GM12891 (cell line): ENCODE data around the gene ZNF689.

Experiments used
- DNase-seq: peaks from one replicate; pipeline ENCODE4 v3.0.0; 2011; ENCODE audit warnings: low spot score; ENCODE audit not compliant: insufficient read length
- FAIRE-seq: peaks from 2 replicates; lab custom pipeline; 2011; peaks lifted over from hg19 to GRCh38; lab: Jason Lieb, UNC
- PAX5 ChIP-seq: IDR thresholded peaks from 2 replicates; pipeline ENCODE4 v1.6.1; 2011; ENCODE audit warnings: low read length, moderate library complexity, mild to moderate bottlenecking; ENCODE audit not compliant: insufficient read depth, severe bottlenecking
- POLR2A ChIP-seq: IDR thresholded peaks from 2 replicates; pipeline ENCODE4 v1.6.1; 2011; ENCODE audit warnings: low read depth, low read length, control low read depth
- POLR2AphosphoS5 ChIP-seq: IDR thresholded peaks from 2 replicates; pipeline ENCODE4 v1.6.1; 2011; ENCODE audit warnings: low read depth, low read length, control low read depth
- POU2F2 ChIP-seq: IDR thresholded peaks from 2 replicates; pipeline ENCODE4 v1.6.1; 2011; ENCODE audit warnings: low read depth, mild to moderate bottlenecking, control low read depth, low read length, moderate library complexity
- SPI1 ChIP-seq: IDR thresholded peaks from 2 replicates; pipeline ENCODE4 v1.6.1; 2011; ENCODE audit warnings: low read depth, low read length, control low read depth
- TAF1 ChIP-seq: IDR thresholded peaks from 2 replicates; pipeline ENCODE4 v1.6.1; 2011; ENCODE audit warnings: low read depth, low read length, control low read depth

ZNF689 gene

DNA sequence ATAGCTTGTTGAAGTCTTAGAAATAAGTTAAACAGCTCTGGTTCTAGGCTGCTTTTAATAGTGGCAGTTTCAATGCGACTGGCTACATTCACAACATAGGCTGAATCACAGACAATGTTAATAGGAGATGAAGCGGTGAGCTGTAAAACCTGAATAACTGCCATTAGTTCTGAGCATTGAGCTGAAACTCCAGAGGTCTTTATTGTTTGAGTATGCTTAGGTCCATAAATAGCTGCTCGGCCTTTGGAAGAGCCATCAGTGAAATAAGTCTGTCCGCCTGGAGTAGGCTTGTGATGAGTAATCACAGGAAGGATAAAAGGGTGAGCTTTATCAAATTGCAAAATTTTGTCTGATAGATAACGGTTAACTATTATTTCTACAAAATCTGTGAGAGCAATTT lies 9.4 kb upstream of the ZNF689 start:
- FAIRE-seq (no peak), DNase-seq (no peak)
- TF ChIP-seq SPI1 (no peak), POLR2A (no peak), PAX5 (no peak), TAF1 (no peak), POLR2AphosphoS5 (no peak), POU2F2 (no peak)

DNA sequence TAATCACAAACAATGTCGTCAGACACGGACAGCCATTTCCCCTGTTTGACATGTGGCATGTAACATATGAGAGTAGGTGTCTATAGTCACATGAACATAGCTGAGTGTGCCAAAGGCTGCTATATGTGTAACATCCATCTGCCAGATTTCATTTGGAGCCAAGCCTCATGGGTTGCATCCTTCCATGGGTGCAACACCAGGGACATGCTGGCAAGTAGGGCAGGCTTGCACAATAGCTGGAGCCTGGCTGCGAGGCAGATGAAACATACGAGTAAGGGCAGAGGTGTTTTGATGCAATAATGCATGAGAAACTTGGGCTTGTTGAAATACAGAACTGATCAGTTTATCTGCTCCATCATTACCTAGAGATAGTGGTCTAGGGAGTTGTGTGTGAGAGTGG lies 9.0 kb upstream of the ZNF689 start:
- FAIRE-seq (no peak), DNase-seq (no peak)
- TF ChIP-seq TAF1 (no peak), POU2F2 (no peak), POLR2AphosphoS5 (no peak), POLR2A (no peak), PAX5 (no peak)

DNA sequence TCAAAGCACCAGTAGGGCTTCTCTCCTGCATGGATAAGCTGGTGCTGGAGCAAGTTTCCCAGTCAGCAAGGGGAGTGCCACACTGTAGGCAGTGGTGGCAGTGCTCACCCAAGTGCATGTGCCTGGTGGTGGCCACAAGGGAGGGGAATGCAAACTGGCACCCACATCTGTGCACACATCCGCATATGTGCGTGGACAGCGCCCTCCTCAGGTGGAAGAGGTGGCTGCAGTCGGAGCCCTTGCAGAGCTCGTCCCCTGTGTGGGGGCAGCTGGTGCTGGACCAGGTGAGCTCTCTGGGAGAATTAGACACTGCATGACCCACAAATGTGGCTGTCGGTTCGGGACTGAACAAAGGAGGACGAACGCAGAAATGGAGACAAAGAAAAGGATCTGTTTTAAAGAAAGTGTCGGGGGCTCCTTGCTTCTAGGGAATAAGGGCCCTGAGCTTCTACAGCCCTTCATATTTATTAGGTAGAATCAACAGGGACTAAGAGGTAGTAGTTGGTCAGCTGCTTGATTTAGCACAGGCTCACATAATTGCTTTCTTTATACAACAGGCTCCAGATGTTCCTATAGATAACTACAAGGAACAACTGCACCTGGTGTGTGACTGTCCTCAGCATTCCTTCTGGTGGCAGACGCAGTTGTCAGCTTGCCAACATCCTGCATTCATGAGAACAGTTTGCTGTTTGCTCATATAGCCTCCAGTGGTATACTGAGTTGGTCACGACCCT lies 5.3 kb upstream of the ZNF689 start:
- TF ChIP-seq POU2F2 (no peak), SPI1 (no peak), TAF1 (no peak), POLR2A (no peak), PAX5 (no peak), POLR2AphosphoS5 (no peak)
- DNase-seq (no peak), FAIRE-seq (peak; percentile 74)

DNA sequence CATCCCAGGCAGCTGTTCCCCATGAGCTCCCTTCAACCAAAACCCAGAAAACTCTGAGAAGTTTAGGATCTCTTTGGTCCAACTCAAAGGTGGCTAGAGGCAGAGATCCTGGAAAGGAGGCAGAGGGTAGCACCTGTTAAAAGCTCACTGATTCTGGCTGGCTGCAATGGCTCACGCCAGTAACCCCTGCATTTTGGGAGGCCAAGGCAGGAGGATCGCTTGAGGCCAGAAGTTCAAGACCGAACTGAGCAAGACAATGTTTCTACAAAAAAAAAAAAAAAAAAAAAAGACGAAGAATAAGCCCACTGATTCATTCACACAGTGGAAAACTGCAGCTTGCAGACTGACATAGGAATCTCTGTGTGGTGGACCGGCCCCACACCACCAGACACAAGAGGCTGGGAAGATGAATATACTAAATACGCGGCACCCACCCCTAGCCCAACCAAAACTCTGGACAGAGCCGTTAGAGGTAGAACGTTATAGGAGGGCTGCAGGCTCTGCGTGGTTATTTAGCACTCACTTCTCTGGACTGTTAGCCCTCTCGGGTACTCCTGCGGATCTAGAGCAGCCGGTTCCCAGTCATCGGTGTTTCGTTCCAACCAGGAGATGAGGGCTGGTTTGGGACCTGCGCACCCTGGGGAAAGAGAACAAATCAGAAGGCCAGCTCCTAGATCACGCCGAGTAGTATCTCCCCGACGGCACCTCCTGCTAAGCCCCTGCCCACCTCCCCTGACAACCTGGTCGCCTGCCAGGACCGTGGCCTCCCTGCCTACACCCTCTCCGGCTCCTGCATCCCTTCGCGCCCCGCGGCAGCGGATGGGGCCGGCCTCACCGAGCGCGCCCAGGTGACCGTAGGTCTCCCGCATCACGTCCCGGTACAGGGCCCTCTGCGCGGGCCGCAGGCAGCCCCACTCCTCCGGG lies 925 bp downstream of the ZNF689 start:
- TF ChIP-seq SPI1 (no peak), POLR2A (0 out of 2 replicates have a peak, but pooled peaks have one; percentile 2)
- FAIRE-seq (no peak), DNase-seq (peak; percentile 56)

DNA sequence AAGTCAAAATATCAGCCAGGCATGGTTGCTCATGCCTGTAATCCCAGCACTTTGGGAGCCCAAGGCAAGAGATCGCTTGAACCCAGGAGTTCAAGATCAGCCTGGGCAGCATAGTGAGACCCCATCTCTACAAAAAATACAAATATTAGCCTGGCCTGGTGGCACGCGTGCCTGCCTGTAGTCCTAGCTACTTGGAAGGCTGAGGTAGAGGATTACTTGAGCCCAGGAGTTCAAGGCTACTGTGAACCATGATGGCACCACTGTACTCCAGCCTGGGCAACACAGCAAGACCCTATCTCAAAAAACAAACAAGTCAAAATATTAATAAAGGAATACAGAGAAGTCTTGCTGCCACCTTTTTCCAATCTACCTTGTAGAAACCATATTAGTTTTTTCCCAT lies 4.2 kb downstream of the ZNF689 start:
- FAIRE-seq (no peak), DNase-seq (no peak)
- TF ChIP-seq POU2F2: no peak
- TF ChIP-seq POLR2A: no peak
- no peak for TF ChIP-seq SPI1
- no peak for TF ChIP-seq TAF1
- TF ChIP-seq PAX5: no peak
- no peak for TF ChIP-seq POLR2AphosphoS5

DNA sequence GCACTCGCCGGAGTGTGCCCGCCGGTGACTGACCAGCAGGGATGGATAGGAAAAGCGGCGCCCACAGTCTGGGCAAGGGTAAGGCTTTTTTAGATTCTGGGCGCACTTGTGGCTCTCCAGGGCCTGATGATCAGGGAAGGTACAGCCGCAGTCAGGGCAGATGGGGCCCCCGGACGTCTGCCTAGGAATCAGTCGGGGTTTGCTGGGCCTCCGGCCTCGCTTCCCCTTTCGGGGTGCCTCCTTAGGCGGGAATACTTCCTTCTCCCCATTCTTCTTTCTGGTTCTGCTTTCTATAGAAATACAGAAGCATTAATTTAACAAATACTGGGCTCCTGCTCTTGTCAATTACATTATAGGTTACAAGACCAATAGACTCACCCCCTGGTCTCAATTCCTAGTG lies 5.0 kb downstream of the ZNF689 start:
- FAIRE-seq: no peak
- no peak for DNase-seq

DNA sequence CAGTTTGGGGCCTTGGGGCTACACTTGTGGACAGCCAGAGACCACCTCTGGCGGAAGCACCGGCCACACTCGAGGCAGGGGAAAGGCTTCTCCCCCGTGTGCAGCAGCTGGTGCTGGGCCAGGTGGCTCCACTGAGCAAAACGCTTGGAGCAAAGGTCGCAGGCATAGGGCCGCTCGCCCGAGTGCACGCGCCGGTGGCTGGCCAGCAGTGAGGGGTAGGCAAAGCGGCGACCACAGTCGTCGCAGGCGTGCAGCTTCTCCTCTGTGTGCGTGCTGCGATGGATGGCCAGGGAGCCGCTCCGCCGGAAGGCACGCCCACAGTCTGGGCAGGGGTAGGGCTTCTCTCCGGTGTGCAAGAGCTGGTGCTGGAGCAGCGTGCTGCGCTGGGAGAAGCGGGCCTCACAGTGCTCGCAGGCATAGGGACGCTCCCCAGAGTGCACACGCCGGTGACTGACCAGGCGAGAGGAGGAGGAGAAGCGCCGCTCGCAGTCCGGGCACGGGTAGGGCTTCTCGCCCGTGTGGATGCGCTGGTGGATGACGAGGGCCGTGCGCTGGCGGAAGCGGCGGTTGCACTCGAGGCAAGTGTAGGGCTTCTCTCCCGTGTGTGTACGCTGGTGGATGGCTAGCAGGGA lies 5.8 kb downstream of the ZNF689 start:
- DNase-seq: no peak
- TF ChIP-seq POU2F2 (no peak), SPI1 (no peak), POLR2A (no peak), POLR2AphosphoS5 (no peak), TAF1 (no peak)
- no peak for FAIRE-seq

More for the DNA sequence above, 5.0 kb downstream of the ZNF689 start:
- no peak for TF ChIP-seq POU2F2
- no peak for TF ChIP-seq POLR2A
- TF ChIP-seq POLR2AphosphoS5: no peak
- no peak for TF ChIP-seq SPI1
- TF ChIP-seq TAF1: no peak
- TF ChIP-seq PAX5: no peak

DNA sequence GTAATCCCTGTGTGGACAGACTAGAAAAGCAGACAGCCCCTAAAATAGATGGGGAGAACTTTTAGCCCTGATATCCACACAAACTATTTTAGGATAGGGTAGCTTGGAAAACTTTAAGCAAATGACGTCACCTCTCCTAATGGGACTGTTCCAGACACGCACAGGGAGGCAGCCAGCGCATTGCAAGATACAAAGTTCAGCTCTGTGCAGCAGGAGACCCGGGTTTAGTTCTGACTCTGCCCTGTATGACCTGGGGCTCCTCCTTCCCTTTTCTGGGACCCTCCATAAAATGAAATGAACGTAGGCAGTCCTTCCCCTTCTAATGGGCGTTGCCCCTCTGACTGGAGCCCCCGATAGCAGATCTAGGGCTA lies 6.3 kb downstream of the ZNF689 start:
- DNase-seq (no peak), FAIRE-seq (no peak)
- no peak for TF ChIP-seq POLR2A
- TF ChIP-seq TAF1: no peak
- TF ChIP-seq POLR2AphosphoS5: no peak
- no peak for TF ChIP-seq SPI1
- no peak for TF ChIP-seq PAX5
- TF ChIP-seq POU2F2: no peak

DNA sequence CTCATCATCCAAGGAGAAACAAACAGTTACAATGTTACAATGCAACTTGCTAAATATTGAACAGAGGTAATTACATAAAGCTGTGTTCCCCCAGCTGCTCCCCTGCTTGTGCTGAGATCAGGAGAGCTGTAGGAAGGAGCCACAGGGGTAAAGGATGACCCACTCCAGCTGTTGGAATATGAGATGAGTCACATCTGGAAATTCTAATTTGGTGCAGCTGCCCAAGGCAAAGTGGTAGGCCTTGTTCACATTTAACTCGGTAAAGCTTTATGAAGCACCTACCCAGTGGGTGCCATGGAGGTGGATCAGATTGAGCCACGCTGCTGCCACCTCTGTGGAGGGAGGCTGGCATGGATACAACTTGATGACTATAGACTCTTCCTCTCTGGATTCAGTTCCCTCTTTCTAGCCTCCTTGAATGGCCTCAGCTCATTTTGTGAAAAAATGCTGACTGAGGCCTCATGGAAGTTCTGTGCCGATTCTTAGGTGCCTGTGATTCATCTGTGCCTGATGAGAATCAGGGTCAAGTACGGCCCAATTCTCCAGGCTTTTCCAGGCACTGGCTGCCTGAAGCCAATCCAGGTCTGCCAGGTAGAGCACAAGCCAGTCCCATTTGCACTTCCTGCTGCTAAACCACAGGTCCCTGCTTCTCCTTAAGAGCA lies 7.4 kb downstream of the ZNF689 start:
- no peak for FAIRE-seq
- DNase-seq: no peak
- TF ChIP-seq TAF1: no peak
- no peak for TF ChIP-seq PAX5
- TF ChIP-seq POLR2A: no peak
- TF ChIP-seq POLR2AphosphoS5: no peak
- no peak for TF ChIP-seq SPI1
- no peak for TF ChIP-seq POU2F2
